ENCODE measurements around the gene ETS2.

DNA sequence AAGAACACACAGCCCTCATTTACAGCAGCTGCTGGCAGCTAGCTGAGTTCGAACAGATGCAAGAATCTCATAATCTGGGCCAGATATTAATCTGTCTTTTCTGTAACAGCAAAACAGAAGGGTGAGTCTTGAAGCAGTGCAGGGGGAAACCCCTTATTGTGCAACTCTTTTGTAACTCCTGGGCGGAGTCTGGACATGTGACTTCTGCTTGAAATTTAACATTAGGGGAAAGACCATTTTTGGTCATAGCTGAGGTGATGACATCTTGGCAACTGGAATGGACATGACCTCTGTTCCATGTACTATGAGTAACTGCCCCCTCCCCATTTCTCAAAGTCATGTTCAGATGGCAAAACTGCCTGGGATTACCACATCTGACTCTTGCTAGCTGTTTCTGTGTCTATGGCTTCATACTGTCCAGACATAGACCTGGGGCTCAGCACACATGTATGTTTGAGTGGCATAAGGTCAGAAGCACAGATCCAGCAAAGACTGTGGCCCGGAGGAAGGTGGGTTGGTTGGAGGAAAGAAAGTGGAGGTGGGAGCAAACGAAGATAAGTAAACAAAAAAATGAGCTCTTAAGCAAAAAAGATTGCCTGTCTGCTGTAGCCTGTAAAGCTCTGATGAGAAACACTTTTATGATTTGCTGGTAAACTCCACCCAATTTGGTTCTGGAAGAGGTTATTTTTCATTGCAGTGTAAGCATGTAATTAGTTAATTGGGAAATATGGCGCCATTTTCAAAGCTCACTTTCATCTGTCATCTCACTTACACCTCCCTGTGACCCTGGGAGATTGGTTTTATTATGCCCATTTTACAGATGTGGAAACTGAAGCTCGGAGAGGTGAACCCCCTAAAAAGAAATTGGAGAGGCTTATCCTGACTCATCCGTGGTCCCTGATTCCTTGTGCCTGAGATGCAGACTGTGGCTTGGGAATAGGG lies 26.1 kb downstream of the ETS2 start:
- TF ChIP-seq, protein P1, sequence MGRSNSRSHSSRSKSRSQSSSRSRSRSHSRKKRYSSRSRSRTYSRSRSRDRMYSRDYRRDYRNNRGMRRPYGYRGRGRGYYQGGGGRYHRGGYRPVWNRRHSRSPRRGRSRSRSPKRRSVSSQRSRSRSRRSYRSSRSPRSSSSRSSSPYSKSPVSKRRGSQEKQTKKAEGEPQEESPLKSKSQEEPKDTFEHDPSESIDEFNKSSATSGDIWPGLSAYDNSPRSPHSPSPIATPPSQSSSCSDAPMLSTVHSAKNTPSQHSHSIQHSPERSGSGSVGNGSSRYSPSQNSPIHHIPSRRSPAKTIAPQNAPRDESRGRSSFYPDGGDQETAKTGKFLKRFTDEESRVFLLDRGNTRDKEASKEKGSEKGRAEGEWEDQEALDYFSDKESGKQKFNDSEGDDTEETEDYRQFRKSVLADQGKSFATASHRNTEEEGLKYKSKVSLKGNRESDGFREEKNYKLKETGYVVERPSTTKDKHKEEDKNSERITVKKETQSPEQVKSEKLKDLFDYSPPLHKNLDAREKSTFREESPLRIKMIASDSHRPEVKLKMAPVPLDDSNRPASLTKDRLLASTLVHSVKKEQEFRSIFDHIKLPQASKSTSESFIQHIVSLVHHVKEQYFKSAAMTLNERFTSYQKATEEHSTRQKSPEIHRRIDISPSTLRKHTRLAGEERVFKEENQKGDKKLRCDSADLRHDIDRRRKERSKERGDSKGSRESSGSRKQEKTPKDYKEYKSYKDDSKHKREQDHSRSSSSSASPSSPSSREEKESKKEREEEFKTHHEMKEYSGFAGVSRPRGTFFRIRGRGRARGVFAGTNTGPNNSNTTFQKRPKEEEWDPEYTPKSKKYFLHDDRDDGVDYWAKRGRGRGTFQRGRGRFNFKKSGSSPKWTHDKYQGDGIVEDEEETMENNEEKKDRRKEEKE (IDR thresholded peaks at IDR 0.05), result no peak
- TF ChIP-seq NBN (IDR thresholded peaks at IDR 0.05) (no peak), FOS (IDR thresholded peaks at IDR 0.05; ENCODE audit: borderline replicate concordance, extremely low read depth, insufficient read length) (no peak), RBBP5 (conservative IDR thresholded peaks at IDR 0.05) (no peak), EP300 (IDR thresholded peaks at IDR 0.05; ENCODE audit: borderline replicate concordance in 1 of 2, control insufficient read depth in 1 of 2, low read depth in 2 of 2, low read length in 2 of 2) (no peak), SIN3A (IDR thresholded peaks at IDR 0.05; ENCODE audit: low read depth, low read length) (no peak), POLR2A (IDR thresholded peaks at IDR 0.05; ENCODE audit: low read depth, low read length) (no peak), CEBPB (IDR thresholded peaks at IDR 0.05; ENCODE audit: borderline replicate concordance in 1 of 2, low read depth in 2 of 2, low read length in 2 of 2) (peak; percentile 94 to 99), SRF (IDR thresholded peaks at IDR 0.05; ENCODE audit: low read depth in 2 of 2, low read length in 2 of 2) (peak; percentile 90 to 94), NRF1 (conservative IDR thresholded peaks at IDR 0.05; ENCODE audit: low read depth, low read length) (no peak), EZH2 (IDR thresholded peaks at IDR 0.05; ENCODE audit: borderline replicate concordance, control insufficient read depth, low read depth, low read length) (no peak)
- TF ChIP-seq, protein P2, sequence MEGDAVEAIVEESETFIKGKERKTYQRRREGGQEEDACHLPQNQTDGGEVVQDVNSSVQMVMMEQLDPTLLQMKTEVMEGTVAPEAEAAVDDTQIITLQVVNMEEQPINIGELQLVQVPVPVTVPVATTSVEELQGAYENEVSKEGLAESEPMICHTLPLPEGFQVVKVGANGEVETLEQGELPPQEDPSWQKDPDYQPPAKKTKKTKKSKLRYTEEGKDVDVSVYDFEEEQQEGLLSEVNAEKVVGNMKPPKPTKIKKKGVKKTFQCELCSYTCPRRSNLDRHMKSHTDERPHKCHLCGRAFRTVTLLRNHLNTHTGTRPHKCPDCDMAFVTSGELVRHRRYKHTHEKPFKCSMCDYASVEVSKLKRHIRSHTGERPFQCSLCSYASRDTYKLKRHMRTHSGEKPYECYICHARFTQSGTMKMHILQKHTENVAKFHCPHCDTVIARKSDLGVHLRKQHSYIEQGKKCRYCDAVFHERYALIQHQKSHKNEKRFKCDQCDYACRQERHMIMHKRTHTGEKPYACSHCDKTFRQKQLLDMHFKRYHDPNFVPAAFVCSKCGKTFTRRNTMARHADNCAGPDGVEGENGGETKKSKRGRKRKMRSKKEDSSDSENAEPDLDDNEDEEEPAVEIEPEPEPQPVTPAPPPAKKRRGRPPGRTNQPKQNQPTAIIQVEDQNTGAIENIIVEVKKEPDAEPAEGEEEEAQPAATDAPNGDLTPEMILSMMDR (IDR thresholded peaks at IDR 0.05 in 2 of 3, conservative IDR thresholded peaks at IDR 0.05 in 1 of 3; ENCODE audit: control insufficient read depth in 2 of 3, extremely low read depth in 1 of 3, insufficient read depth in 1 of 3, low read depth in 3 of 3, low read length in 3 of 3), result no peak
- TF ChIP-seq, protein P3, sequence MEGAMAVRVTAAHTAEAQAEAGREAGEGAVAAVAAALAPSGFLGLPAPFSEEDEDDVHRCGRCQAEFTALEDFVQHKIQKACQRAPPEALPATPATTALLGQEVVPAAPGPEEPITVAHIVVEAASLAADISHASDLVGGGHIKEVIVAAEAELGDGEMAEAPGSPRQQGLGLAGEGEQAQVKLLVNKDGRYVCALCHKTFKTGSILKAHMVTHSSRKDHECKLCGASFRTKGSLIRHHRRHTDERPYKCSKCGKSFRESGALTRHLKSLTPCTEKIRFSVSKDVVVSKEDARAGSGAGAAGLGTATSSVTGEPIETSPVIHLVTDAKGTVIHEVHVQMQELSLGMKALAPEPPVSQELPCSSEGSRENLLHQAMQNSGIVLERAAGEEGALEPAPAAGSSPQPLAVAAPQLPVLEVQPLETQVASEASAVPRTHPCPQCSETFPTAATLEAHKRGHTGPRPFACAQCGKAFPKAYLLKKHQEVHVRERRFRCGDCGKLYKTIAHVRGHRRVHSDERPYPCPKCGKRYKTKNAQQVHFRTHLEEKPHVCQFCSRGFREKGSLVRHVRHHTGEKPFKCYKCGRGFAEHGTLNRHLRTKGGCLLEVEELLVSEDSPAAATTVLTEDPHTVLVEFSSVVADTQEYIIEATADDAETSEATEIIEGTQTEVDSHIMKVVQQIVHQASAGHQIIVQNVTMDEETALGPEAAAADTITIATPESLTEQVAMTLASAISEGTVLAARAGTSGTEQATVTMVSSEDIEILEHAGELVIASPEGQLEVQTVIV (IDR thresholded peaks at IDR 0.05; ENCODE audit: borderline replicate concordance, partially characterized antibody), result no peak
